A673 (cell line): ENCODE results near the gene MAN1B1.
"Not testable (repeated sequence)": the region's sequence is repeated elsewhere in the genome, so short reads cannot be mapped to it uniquely, and the experiment has no call there.

Experiments
- EZH2 ChIP-seq: fragments of 200-600 bp; sonication (generic); IDR thresholded peaks from 2 replicates; pipeline ENCODE4 v1.6.1; 2017; ENCODE audit warnings: borderline replicate concordance, low read depth, mild to moderate bottlenecking, mixed read lengths, antibody characterized with exemption, low read length; ENCODE audit not compliant: poor library complexity, severe bottlenecking
- TF ChIP-seq, protein P1 (sequence below): fragments of 300-800, 200-600 bp; sonication (generic); conservative IDR thresholded peaks from 2 replicates; pipeline ENCODE4 v1.5.1; 2017; ENCODE audit warnings: low read depth, mild to moderate bottlenecking, antibody characterized with exemption, low read length, moderate library complexity, mixed read lengths

DNA sequence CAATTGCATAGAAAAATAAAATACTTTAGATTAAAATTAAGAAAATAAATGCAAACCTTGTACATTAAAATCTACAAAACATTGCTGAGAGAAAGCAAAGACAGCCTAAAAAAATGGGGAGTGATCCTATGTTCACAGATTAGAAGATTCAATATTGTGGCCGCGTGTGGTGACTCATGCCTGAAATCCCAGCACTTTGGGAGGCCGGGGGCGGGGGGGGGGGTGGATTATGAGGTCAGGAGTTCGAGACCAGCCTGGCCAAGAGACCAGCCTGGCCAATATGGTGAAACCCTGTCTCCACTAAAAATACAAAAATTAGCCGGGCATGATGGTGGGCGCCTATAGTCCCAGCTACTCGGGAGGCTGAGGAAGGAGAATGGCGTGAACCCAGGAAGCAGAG lies 48.4 kb downstream of the MAN1B1 start:
- TF ChIP-seq, protein P1, sequence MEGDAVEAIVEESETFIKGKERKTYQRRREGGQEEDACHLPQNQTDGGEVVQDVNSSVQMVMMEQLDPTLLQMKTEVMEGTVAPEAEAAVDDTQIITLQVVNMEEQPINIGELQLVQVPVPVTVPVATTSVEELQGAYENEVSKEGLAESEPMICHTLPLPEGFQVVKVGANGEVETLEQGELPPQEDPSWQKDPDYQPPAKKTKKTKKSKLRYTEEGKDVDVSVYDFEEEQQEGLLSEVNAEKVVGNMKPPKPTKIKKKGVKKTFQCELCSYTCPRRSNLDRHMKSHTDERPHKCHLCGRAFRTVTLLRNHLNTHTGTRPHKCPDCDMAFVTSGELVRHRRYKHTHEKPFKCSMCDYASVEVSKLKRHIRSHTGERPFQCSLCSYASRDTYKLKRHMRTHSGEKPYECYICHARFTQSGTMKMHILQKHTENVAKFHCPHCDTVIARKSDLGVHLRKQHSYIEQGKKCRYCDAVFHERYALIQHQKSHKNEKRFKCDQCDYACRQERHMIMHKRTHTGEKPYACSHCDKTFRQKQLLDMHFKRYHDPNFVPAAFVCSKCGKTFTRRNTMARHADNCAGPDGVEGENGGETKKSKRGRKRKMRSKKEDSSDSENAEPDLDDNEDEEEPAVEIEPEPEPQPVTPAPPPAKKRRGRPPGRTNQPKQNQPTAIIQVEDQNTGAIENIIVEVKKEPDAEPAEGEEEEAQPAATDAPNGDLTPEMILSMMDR = not testable (repeated sequence)
- not testable (repeated sequence) for TF ChIP-seq EZH2
